Psoas muscle (tissue), 8 donors: ENCODE measurements around the gene PIM3. TPM values are rescaled to one million over a fixed set of nuclear protein-coding genes. Genes with fewer than 3 reads are reported as not detected.

Experiments
- ATAC-seq, 4 donors: fragments of 200-7000 bp; cut with Tn5 transposase; one replicate each; pipeline ENCODE4 v1.9.1; 2020; ENCODE audit warnings: moderate library complexity in 3 of 4, mild to moderate bottlenecking in 2 of 4
- DNase-seq, 2 donors: peaks; one replicate each; pipeline ENCODE4 v3.0.0-alpha.2; 2020
- H3K27ac ChIP-seq: fragments of 200-600 bp; one replicate; pipeline ENCODE4 v1.8.0; 2022
- H3K27me3 ChIP-seq, 3 donors: fragments of 200-600 bp in 1 of 3; one replicate each; pipeline versions ENCODE4 v1.6.1 to v1.8.0; 2013 to 2022; ENCODE audit warnings: low read length in 2 of 3, mild to moderate bottlenecking in 2 of 3, moderate library complexity in 1 of 3; ENCODE audit not compliant: insufficient read depth in 3 of 3
- H3K36me3 ChIP-seq, 2 donors: fragments of 200-600 bp in 1 of 2; one replicate each; pipeline versions ENCODE4 v1.6.1 to v1.8.0; 2013 to 2022; ENCODE audit warnings: low read depth in 1 of 2, mild to moderate bottlenecking in 1 of 2, moderate library complexity in 1 of 2; ENCODE audit not compliant: insufficient read depth in 1 of 2
- H3K4me1 ChIP-seq: fragments of 200-600 bp; one replicate; pipeline ENCODE4 v1.8.0; 2022
- H3K4me3 ChIP-seq: fragments of 200-600 bp; one replicate; pipeline ENCODE4 v1.8.0; 2022; ENCODE audit warnings: mild to moderate bottlenecking
- H3K9me3 ChIP-seq: fragments of 200-600 bp; one replicate; pipeline ENCODE4 v1.8.0; 2022
- CTCF ChIP-seq: fragments of 200-600 bp; IDR thresholded peaks from one replicate; pipeline ENCODE4 v1.8.0; 2022; ENCODE audit warnings: antibody characterized with exemption
- WGBS, 3 donors: extraction: QIAGEN DNeasy Blood & Tissue Kit; methylation state at CpG; one replicate each; pipeline versions ENCODE4 v1.1.6 to v1.1.7; 2013; 5-methylcytosine and 5-hydroxymethylcytosine counted together
- intact Hi-C, 2 donors: fragments of 100-400 bp; cut with DNase I; formaldehyde crosslinking; loops; one replicate each; pipeline versions ENCODE4 v1.11.0 to v1.14.2; 2022
- polyA plus RNA-seq, 3 donors: library from polyadenylated mRNA; stranded (reverse); fragments of 200-250 nt; gene quantifications; one replicate each; pipeline ENCODE4 v1.2.3, GENCODE V29; 2013
- total RNA-seq, 4 donors: library from RNA; stranded (reverse); fragmentation: NEBNext Ultra II Directional in 2 of 4; extraction: Animal tissue kit (Norgen Biotek cat#: 25700) in 2 of 4; gene quantifications; one replicate each; pipeline versions ENCODE4 v1.2.1 to v1.2.4, GENCODE V29; 2021 to 2023
- donor health status: healthy with polysubstance abuse.
- donor health status: DM: no; HTN: no; CAD: no; lungs with moderate emphysema.
- donor health status: Bipolar disorder and iron deficiency.
- donor health status: healthy.
- donor health status: DM: yes; HTN: yes; CAD: no.
- donor health status: DM: no; HTN: no; CAD: no.
- donor health status: DM: no; HTN: no; CAD: no.
- donor health status: DM: yes; HTN: yes; CAD: no.

Gene PIM3
- total and polyA plus RNA-seq, 7 donors, result 40.5 to 128 (median 79.0) TPM

GRCh38 chr22:49968831-49969661 is 8.5 kb downstream of the PIM3 start:
- H3K27me3 ChIP-seq, result no peaks in the 10 kb centered on the region
- WGBS, 3 donors, result 89 to 93% (median 90%) methylated on average over 15 to 16 of the region's 16 CpGs
- H3K4me1 ChIP-seq, result peaks cover 58% of the 10 kb centered on the region
- TF ChIP-seq CTCF, result no peak
- DNase-seq (peak; percentile 24 to 56), ATAC-seq (no peak)
- H3K36me3 ChIP-seq, result peaks cover 0 to 7% of the 10 kb centered on the region in 2 donors
- H3K4me3 ChIP-seq, result no peak overlapping the region
- H3K9me3 ChIP-seq, result no peaks in the 10 kb centered on the region
- intact Hi-C loops, result no loop called here
- peak overlapping the region; percentile 97 for H3K27ac ChIP-seq

- no peaks in the 10 kb centered on the region for H3K27me3 ChIP-seq
- TF ChIP-seq CTCF, result no peak
- H3K4me1 ChIP-seq, result peaks cover 49% of the 10 kb centered on the region
- WGBS, 3 donors, result 79 to 86% (median 84%) methylated on average over 7 to 8 of the region's 8 CpGs
- intact Hi-C loops, result no loop called here
- DNase-seq (peak; percentile 24 to 53), ATAC-seq (no peak)
- no peaks in the 10 kb centered on the region for H3K9me3 ChIP-seq
- no peaks in the 10 kb centered on the region for H3K36me3 ChIP-seq
- H3K4me3 ChIP-seq, result no peak overlapping the region
- H3K27ac ChIP-seq, result peak overlapping the region; percentile 97
Measured at GRCh38 chr22:49969751-49970527, 9.4 kb downstream of the PIM3 start.

- WGBS, 3 donors, result 11 to 18% (median 12%) methylated on average over 30 to 32 of the region's 32 CpGs
- intact Hi-C loops, result no loop called here
Measured at GRCh38 chr22:49970528-49971231, 10.1 kb downstream of the PIM3 start.

More at GRCh38 chr22:49970528-49971231, 10.1 kb downstream of the PIM3 start:
- peak overlapping the region; percentile 97 for H3K27ac ChIP-seq
- ATAC-seq, result peak; percentile 83 to 87 (median 84)
- peaks cover 42% of the 10 kb centered on the region for H3K4me1 ChIP-seq
- peak overlapping the region; percentile 61 for H3K4me3 ChIP-seq
- peak; percentile 97 to 98 for DNase-seq
- no peaks in the 10 kb centered on the region for H3K36me3 ChIP-seq
- no peak for TF ChIP-seq CTCF
- H3K9me3 ChIP-seq, result no peaks in the 10 kb centered on the region
- H3K27me3 ChIP-seq, result no peaks in the 10 kb centered on the region
